Thyroid gland (tissue), 4 donors: ENCODE data around the gene ALDH9A1. TPM values are rescaled to one million over a fixed set of nuclear protein-coding genes. Genes with fewer than 3 reads are reported as not detected.
"Not testable (repeated sequence)": the region's sequence is repeated elsewhere in the genome, so short reads cannot be mapped to it uniquely, and the experiment has no call there.

Experiments used
- DNase-seq, 2 donors: peaks; one replicate each; pipeline ENCODE4 v3.0.0-alpha.2; 2019
- H3K27ac ChIP-seq, 3 donors: fragments of 200-600 bp; sonication (generic); 1 replicate in 2 of 3; 2 replicates in 1 of 3; pipeline ENCODE4 v1.5.1; 2016 to 2019; ENCODE audit warnings: mild to moderate bottlenecking in 1 of 3, moderate library complexity in 1 of 3
- H3K27me3 ChIP-seq: fragments of 200-600 bp; sonication (generic); one replicate; pipeline ENCODE4 v1.5.1; 2019
- H3K36me3 ChIP-seq, 2 donors: fragments of 200-600 bp; sonication (generic); one replicate each; pipeline ENCODE4 v1.5.1; 2016 to 2019
- H3K4me1 ChIP-seq, 2 donors: fragments of 200-600 bp; sonication (generic); one replicate each; pipeline ENCODE4 v1.5.1; 2017 to 2019
- H3K4me3 ChIP-seq, 3 donors: fragments of 200-600 bp; sonication (generic); replicated peaks in 1 of 3; 1 replicate in 2 of 3; 2 replicates in 1 of 3; pipeline ENCODE4 v1.5.1; 2016; ENCODE audit warnings: mild to moderate bottlenecking in 1 of 3
- H3K9me3 ChIP-seq: fragments of 200-600 bp; sonication (generic); one replicate; pipeline ENCODE4 v1.5.1; 2017
- CTCF ChIP-seq, 6 experiments: fragments of 200-600 bp in 3 of 6; fragments of 450-650 bp in 3 of 6; sonication (generic) in 3 of 6; IDR thresholded peaks; one replicate each; pipeline ENCODE4 v1.5.1; 2016 to 2019; ENCODE audit warnings: antibody characterized with exemption in 6 of 6, mild to moderate bottlenecking in 2 of 6, inconsistent platforms in 1 of 6, moderate library complexity in 1 of 6
- POLR2A ChIP-seq, 2 donors: fragments of 450-650 bp; IDR thresholded peaks; one replicate each; pipeline ENCODE4 v1.6.1; 2017; ENCODE audit warnings: antibody characterized with exemption in 2 of 2, mild to moderate bottlenecking in 2 of 2, moderate library complexity in 1 of 2
- WGBS, 2 donors: methylation state at CpG; one replicate each; pipeline ENCODE4 v1.1.5; 2017; 5-methylcytosine and 5-hydroxymethylcytosine counted together
- intact Hi-C: fragments of 100-400 bp; cut with DNase I; formaldehyde crosslinking; loops from one replicate; pipeline ENCODE4 v1.15.1; 2023
- total RNA-seq, 4 donors: library from RNA; depleted of rRNA; stranded (reverse); fragments of >200 nt; gene quantifications; one replicate each; pipeline ENCODE4 v1.2.3, GENCODE V29; 2016

The ALDH9A1 gene
- total RNA-seq, 4 donors from 2014 or later: 99.7 to 348 (median 192) TPM

DNA sequence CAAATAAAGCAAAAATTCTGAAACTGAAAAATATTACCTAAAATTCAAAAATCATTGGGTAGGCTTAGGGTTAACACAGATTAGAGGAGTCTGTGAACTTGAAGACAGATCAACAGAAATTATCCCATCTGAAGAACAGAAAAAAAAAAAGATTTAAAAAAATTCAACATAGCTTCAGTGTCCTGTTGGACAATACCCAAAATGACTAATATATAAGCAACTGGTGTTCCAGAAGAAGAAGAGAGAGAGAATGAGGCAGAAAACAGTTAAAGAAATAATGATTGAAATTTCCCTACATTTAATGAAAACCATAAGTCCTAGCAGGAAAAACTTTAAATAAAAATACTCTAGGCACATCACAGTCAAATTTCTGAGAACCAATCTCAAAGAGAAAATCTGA, 38.8 kb upstream of the ALDH9A1 start:
- Histone ChIP-seq H3K4me3 (no peak overlapping the region), H3K27ac (no peak overlapping the region), H3K27me3 (no peaks in the 10 kb centered on the region), H3K9me3 (no peaks in the 10 kb centered on the region), H3K4me1 (no peaks in the 10 kb centered on the region), H3K36me3 (peaks cover 18 to 23% of the 10 kb centered on the region in 2 donors)
- TF ChIP-seq POLR2A (IDR thresholded peaks at IDR 0.05): no peak
- TF ChIP-seq CTCF (IDR thresholded peaks at IDR 0.05): no peak
- no peak for DNase-seq
- intact Hi-C loops: no loop called here

GRCh38 chr1:165734906-165735305, 36.5 kb upstream of the ALDH9A1 start:
- no peaks in the 10 kb centered on the region for H3K27me3 ChIP-seq
- H3K4me1 ChIP-seq: no peaks in the 10 kb centered on the region
- WGBS, 2 donors: 90 to 94% methylated on average over 3 of the region's 3 CpGs
- H3K36me3 ChIP-seq: peaks cover 2 to 6% of the 10 kb centered on the region in 2 donors
- H3K27ac ChIP-seq: no peak overlapping the region
- intact Hi-C loops: no loop called here
- no peak for DNase-seq
- no peak overlapping the region for H3K4me3 ChIP-seq
- TF ChIP-seq POLR2A (IDR thresholded peaks at IDR 0.05) (no peak), CTCF (IDR thresholded peaks at IDR 0.05) (no peak)
- H3K9me3 ChIP-seq: no peaks in the 10 kb centered on the region

- Histone ChIP-seq H3K36me3 (peaks cover 12 to 14% of the 10 kb centered on the region in 2 donors), H3K27ac (no peak overlapping the region), H3K4me3 (no peak overlapping the region), H3K27me3 (no peaks in the 10 kb centered on the region), H3K4me1 (no peaks in the 10 kb centered on the region), H3K9me3 (no peaks in the 10 kb centered on the region)
- no peak for DNase-seq
- TF ChIP-seq CTCF (IDR thresholded peaks at IDR 0.05) (no peak), POLR2A (IDR thresholded peaks at IDR 0.05) (no peak)
- intact Hi-C loops: no loop called here
- WGBS, 2 donors: 97 to 98% methylated on average over 2 of the region's 2 CpGs
These were observed 28.5 kb upstream of the ALDH9A1 start for GRCh38 chr1:165726841-165727240.

DNA sequence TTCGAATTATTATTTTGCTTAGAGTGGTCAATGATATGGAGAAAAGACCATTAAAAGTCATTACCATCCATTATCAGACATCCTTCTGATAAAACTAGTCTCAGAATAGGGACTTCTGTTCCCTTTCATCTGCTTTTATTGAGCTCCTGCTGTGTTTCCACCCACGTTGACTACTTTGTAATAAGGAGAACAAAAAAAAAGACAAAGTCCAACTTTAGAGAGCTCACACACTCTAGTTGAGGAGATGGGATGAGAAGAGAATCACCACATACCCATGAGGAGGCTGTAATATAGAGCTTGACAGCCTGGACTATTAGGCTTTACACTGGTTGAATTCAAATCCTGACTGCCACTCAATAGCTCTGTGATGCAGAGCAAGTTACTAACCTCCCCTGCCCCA, 27.8 kb upstream of the ALDH9A1 start:
- Histone ChIP-seq H3K4me3 (no peak overlapping the region), H3K27ac (no peak overlapping the region), H3K4me1 (no peaks in the 10 kb centered on the region), H3K9me3 (no peaks in the 10 kb centered on the region), H3K27me3 (no peaks in the 10 kb centered on the region), H3K36me3 (peaks cover 12 to 14% of the 10 kb centered on the region in 2 donors)
- WGBS, 2 donors: 90 to 96% methylated on average over 2 of the region's 2 CpGs
- DNase-seq: no peak
- TF ChIP-seq POLR2A (IDR thresholded peaks at IDR 0.05) (no peak), CTCF (IDR thresholded peaks at IDR 0.05) (no peak)
- intact Hi-C loops: no loop called here

GRCh38 chr1:165717918-165718515, 19.7 kb upstream of the ALDH9A1 start:
- TF ChIP-seq POLR2A (IDR thresholded peaks at IDR 0.05): no peak
- TF ChIP-seq CTCF (IDR thresholded peaks at IDR 0.05): peak in 5 of 6 experiments; percentile 28 to 76 (median 62)
- Histone ChIP-seq H3K4me3 (no peak overlapping the region), H3K9me3 (no peaks in the 10 kb centered on the region), H3K4me1 (no peaks in the 10 kb centered on the region), H3K27ac (no peak overlapping the region), H3K36me3 (no peaks in the 10 kb centered on the region), H3K27me3 (no peaks in the 10 kb centered on the region)
- WGBS, 2 donors: 24 to 26% methylated on average over 4 of the region's 4 CpGs
- intact Hi-C loops: loop anchor here (5.0 to 10.0 kb wide), 2 partner anchors 57 to 199 kb away; no protein-coding TSS in a partner anchor
- peak; percentile 52 to 56 for DNase-seq

GRCh38 chr1:165716265-165717051, 18.1 kb upstream of the ALDH9A1 start:
- H3K9me3 ChIP-seq, H3K4me3 ChIP-seq, H3K4me1 ChIP-seq, H3K36me3 ChIP-seq, H3K27ac ChIP-seq, DNase-seq, H3K27me3 ChIP-seq: not testable (repeated sequence)
- 89 to 96% methylated on average over 8 of the region's 8 CpGs for WGBS, 2 donors
- intact Hi-C loops: loop anchor here (5.0 to 10.0 kb wide), 2 partner anchors 58 to 201 kb away; no protein-coding TSS in a partner anchor
